ENCODE measurements around the gene MYO18B.

The MYO18B gene

DNA sequence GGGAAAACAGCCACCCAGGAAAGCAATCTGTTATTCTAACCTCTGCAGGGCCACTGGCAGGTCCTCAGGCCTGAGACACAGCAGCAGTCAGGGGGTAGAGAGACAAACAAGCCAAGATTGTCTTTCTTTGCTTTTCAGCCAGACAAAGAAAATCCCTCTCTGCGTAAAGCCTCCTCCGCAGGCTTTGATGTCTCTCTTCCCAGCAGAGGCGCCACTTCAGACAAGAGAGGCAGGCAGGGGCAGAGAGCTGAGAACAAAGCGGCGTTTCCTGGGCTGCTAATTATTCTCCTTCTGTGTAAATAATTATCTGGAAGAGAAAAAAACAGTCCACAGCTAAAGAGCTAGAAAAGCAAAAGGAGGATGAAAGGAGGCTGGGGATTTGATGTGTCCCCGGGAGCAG lies 324.5 kb downstream of the MYO18B start:
- no peak overlapping the region for H3K4me3 ChIP-seq (replicated peaks; ENCODE audit: low read depth, low read length)
- DNase-seq (ENCODE audit: low read depth), result no peak
- TF ChIP-seq, protein P1, sequence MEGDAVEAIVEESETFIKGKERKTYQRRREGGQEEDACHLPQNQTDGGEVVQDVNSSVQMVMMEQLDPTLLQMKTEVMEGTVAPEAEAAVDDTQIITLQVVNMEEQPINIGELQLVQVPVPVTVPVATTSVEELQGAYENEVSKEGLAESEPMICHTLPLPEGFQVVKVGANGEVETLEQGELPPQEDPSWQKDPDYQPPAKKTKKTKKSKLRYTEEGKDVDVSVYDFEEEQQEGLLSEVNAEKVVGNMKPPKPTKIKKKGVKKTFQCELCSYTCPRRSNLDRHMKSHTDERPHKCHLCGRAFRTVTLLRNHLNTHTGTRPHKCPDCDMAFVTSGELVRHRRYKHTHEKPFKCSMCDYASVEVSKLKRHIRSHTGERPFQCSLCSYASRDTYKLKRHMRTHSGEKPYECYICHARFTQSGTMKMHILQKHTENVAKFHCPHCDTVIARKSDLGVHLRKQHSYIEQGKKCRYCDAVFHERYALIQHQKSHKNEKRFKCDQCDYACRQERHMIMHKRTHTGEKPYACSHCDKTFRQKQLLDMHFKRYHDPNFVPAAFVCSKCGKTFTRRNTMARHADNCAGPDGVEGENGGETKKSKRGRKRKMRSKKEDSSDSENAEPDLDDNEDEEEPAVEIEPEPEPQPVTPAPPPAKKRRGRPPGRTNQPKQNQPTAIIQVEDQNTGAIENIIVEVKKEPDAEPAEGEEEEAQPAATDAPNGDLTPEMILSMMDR (IDR thresholded peaks at IDR 0.05; ENCODE audit: low read length, missing control alignments), result no peak

DNA sequence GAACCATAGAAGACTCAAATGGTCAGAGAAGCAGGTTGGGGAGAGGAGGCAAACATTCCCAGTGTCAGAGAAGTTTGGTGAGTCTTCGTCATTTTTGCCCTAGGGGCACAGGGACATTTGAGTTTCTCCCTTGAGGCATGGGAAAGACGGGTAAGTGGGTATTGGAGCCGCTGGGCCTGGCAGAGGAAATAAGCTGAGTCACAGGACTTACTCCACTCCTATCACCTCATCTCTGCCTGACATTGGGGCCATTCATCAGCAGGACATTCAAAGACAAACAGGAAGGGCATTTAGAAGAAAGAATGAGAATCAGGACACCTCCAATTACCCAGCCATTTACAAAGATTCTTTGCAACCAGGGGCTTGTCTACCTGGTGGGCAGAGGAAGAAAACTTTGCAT lies 326.6 kb downstream of the MYO18B start:
- TF ChIP-seq, protein P1 (IDR thresholded peaks at IDR 0.05; ENCODE audit: low read length, missing control alignments), result no peak
- no peak for DNase-seq (ENCODE audit: low read depth)
- no peak overlapping the region for H3K4me3 ChIP-seq (replicated peaks; ENCODE audit: low read depth, low read length)

DNA sequence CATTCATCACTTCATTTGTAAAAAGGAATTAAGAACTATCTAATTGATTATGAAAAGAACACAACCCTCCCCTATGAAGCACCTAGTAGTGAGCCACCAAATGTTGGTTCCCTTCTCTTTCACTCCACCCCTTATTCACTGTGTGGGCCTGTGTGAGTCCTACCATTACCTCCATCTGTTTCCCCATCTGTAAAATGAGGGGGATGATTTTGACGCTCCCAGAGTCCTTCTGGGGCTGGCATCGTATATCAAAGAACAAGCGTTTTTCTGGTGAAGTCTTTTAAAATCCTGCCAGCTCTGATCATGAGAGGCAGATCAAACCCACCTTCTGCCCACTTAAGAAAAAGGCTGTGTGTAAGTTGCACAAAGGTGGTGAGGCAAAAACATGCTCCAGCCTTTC lies 330.6 kb downstream of the MYO18B start:
- TF ChIP-seq, protein P1 (IDR thresholded peaks at IDR 0.05; ENCODE audit: low read length, missing control alignments), result no peak
- DNase-seq (ENCODE audit: low read depth), result no peak
- H3K4me3 ChIP-seq (replicated peaks; ENCODE audit: low read depth, low read length), result no peak overlapping the region

DNA sequence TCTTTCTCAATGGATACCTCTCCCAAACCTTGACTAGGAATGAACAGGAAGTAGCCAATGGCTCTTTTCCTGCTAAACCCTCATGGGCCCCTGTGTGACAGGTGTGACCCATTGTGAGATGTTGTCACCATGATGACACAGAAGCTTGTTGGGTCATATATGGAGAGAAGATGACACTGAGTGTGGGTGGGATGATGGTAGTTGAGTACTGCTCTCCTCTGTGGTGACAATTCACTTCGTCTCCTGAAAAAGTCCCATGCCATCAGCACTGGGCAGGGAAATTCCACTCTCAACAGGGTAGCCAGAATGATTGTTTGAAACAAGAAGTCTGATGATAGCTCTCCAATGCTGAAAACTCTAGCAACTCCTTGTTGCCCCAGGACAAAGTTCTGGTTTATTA lies 333.3 kb downstream of the MYO18B start:
- DNase-seq (ENCODE audit: low read depth), result no peak
- no peak overlapping the region for H3K4me3 ChIP-seq (replicated peaks; ENCODE audit: low read depth, low read length)
- TF ChIP-seq, protein P1 (IDR thresholded peaks at IDR 0.05; ENCODE audit: low read length, missing control alignments), result no peak

- TF ChIP-seq, protein P1 (IDR thresholded peaks at IDR 0.05; ENCODE audit: low read length, missing control alignments), result no peak
- no peak for DNase-seq (ENCODE audit: low read depth)
Observed at GRCh38 chr22:26079009-26079408, 337.0 kb downstream of the MYO18B start.

More at GRCh38 chr22:26079009-26079408, 337.0 kb downstream of the MYO18B start:
- H3K4me3 ChIP-seq (replicated peaks; ENCODE audit: low read depth, low read length), result no peak overlapping the region

All from fibroblast of pulmonary artery (primary cell).